Caco-2 (cell line): Measurements from ENCODE around the gene BCL6B. TPM values are rescaled to one million over a fixed set of nuclear protein-coding genes. Genes with fewer than 3 reads are reported as not detected.

ENCODE experiments used
- BruUV-seq: library from RNA; stranded (reverse); fragments of 400-500 nt; replicated peaks from 2 replicates; lab custom pipeline; 2021; lab: Mats Ljungman, UMichigan
- CTCF ChIA-PET: fragments of 300-600 bp; sonication (Branson Sonifier 250); formaldehyde crosslinking; loops from one replicate; lab custom pipeline; 2022; ENCODE audit warnings: antibody characterized with exemption; lab: Charles Lee
- POLR2A ChIA-PET: fragments of 300-600 bp; sonication (Branson Sonifier 250); formaldehyde crosslinking; loops from one replicate; lab custom pipeline; 2022; ENCODE audit warnings: antibody characterized with exemption; lab: Charles Lee
- DNase-seq, 2 experiments: peaks; one replicate each; pipeline versions ENCODE4 v3.0.0 to v3.0.0-alpha.2; 2020 to 2022
- H3K27me3 ChIP-seq: replicated peaks from 2 replicates; pipeline ENCODE4 v1.6.0; 2011; ENCODE audit warnings: low read length; ENCODE audit not compliant: control insufficient read depth, insufficient read depth
- H3K36me3 ChIP-seq: 2 replicates; pipeline ENCODE4 v1.5.1; 2011; ENCODE audit warnings: low read length; ENCODE audit not compliant: control insufficient read depth, insufficient read depth
- H3K4me1 ChIP-seq: fragments of 250-450 bp; sonication (Bioruptor Pico); 2 replicates; pipeline ENCODE4 v1.5.1; 2020; ENCODE audit warnings: mild to moderate bottlenecking
- H3K4me3 ChIP-seq: 2 replicates; pipeline ENCODE4 v1.5.1; 2011; ENCODE audit warnings: low read depth, mild to moderate bottlenecking, control low read depth, low read length
- H3K9me3 ChIP-seq: fragments of 250-450 bp; sonication (Bioruptor Pico); 2 replicates; pipeline ENCODE4 v1.5.1; 2020; ENCODE audit warnings: mild to moderate bottlenecking, moderate library complexity
- H3K27ac Mint-ChIP-seq: one replicate; pipeline ENCODE4 v1.8.0; 2022; ENCODE audit warnings: mixed read lengths; ENCODE audit not compliant: unreplicated experiment
- H3K27me3 Mint-ChIP-seq: one replicate; pipeline ENCODE4 v1.8.0; 2022; ENCODE audit warnings: mixed read lengths; ENCODE audit not compliant: insufficient read depth, unreplicated experiment
- H3K36me3 Mint-ChIP-seq: one replicate; pipeline ENCODE4 v1.8.0; 2022; ENCODE audit warnings: mild to moderate bottlenecking, mixed read lengths; ENCODE audit not compliant: insufficient read depth, unreplicated experiment
- H3K4me1 Mint-ChIP-seq: one replicate; pipeline ENCODE4 v1.8.0; 2022; ENCODE audit warnings: low read depth, mixed read lengths; ENCODE audit not compliant: unreplicated experiment
- H3K4me3 Mint-ChIP-seq: one replicate; pipeline ENCODE4 v1.8.0; 2022; ENCODE audit warnings: mild to moderate bottlenecking, moderate library complexity, mixed read lengths; ENCODE audit not compliant: unreplicated experiment
- H3K9me3 Mint-ChIP-seq: one replicate; pipeline ENCODE4 v1.8.0; 2022; ENCODE audit warnings: mixed read lengths; ENCODE audit not compliant: unreplicated experiment
- CTCF ChIP-seq, 2 experiments: fragments of 200-600 bp in 1 of 2; IDR thresholded peaks; 1 replicate in 1 of 2; 2 replicates in 1 of 2; pipeline versions ENCODE4 v1.5.1 to v1.8.0; 2011 to 2022; ENCODE audit warnings: antibody characterized with exemption in 1 of 2, control low read depth in 1 of 2, inconsistent platforms in 1 of 2, low read depth in 1 of 2, low read length in 1 of 2, mild to moderate bottlenecking in 1 of 2, moderate library complexity in 1 of 2; ENCODE audit not compliant: insufficient read depth in 1 of 2, severe bottlenecking in 1 of 2, unreplicated experiment in 1 of 2
- intact Hi-C: fragments of 100-400 bp; cut with micrococcal nuclease; formaldehyde crosslinking; loops from one replicate; pipeline ENCODE4 v1.10.0; 2022; ENCODE audit not compliant: unreplicated experiment
- total RNA-seq: library from RNA; stranded (reverse); gene quantifications from 2 replicates; pipeline ENCODE4 v1.2.3, GENCODE V29; 2022

BCL6B gene
- total RNA-seq, 1 experiment from 2014 or later, result not detected

- Histone ChIP-seq H3K27me3 (no peaks in the 10 kb centered on the region), H3K4me3 (no peak overlapping the region; the same call in 1 of the 2 replicates), H3K9me3 (no peaks in the 10 kb centered on the region), H3K4me1 (no peaks in the 10 kb centered on the region), H3K36me3 (no peaks in the 10 kb centered on the region)
- Mint-ChIP-seq H3K36me3 (peaks cover 5% of the 10 kb centered on the region), H3K4me1 (no peaks in the 10 kb centered on the region), H3K27ac (no peak overlapping the region), H3K4me3 (peak overlapping the region; percentile 29), H3K9me3 (no peaks in the 10 kb centered on the region), H3K27me3 (no peaks in the 10 kb centered on the region)
- CTCF ChIA-PET, result interaction anchor here (0.7 to 1.1 kb wide), 3 partner anchors 23 to 111 kb away, joined by 3 to 4 read pairs (median 3); no protein-coding TSS in a partner anchor
- DNase-seq, result peak in 1 of 2 experiments; percentile 64
- POLR2A ChIA-PET, result no interaction called here
- intact Hi-C loops, result no loop called here
- TF ChIP-seq CTCF (IDR thresholded peaks at IDR 0.05; ENCODE audit: insufficient read depth in 1 of 2, low read depth in 1 of 2, low read length in 1 of 2, severe bottlenecking in 1 of 2, unreplicated experiment in 1 of 2), result peak; percentile 44 to 67
- BruUV-seq, result no TSS peak
Measured at GRCh38 chr17:7021993-7022778, 664 bp upstream of the BCL6B start.

- no peaks in the 10 kb centered on the region for H3K4me1 ChIP-seq
- ChIA-PET CTCF (no interaction called here), POLR2A (no interaction called here)
- no peaks in the 10 kb centered on the region for H3K27me3 ChIP-seq
- Mint-ChIP-seq H3K4me3 (no peak overlapping the region), H3K27me3 (no peaks in the 10 kb centered on the region), H3K27ac (no peak overlapping the region), H3K9me3 (no peaks in the 10 kb centered on the region), H3K36me3 (peaks cover 5% of the 10 kb centered on the region), H3K4me1 (no peaks in the 10 kb centered on the region)
- no peak for TF ChIP-seq CTCF (IDR thresholded peaks at IDR 0.05; ENCODE audit: insufficient read depth in 1 of 2, low read depth in 1 of 2, low read length in 1 of 2, severe bottlenecking in 1 of 2, unreplicated experiment in 1 of 2)
- intact Hi-C loops, result no loop called here
- no TSS peak for BruUV-seq
- no peak for DNase-seq
- no peaks in the 10 kb centered on the region for H3K36me3 ChIP-seq
- no peaks in the 10 kb centered on the region for H3K9me3 ChIP-seq
- no peak overlapping the region for H3K4me3 ChIP-seq
Measured at GRCh38 chr17:7023576-7024401, 939 bp downstream of the BCL6B start.

GRCh38 chr17:7024402-7024785, 1.5 kb downstream of the BCL6B start:
- H3K27me3 Mint-ChIP-seq, result no peaks in the 10 kb centered on the region

More at GRCh38 chr17:7024402-7024785, 1.5 kb downstream of the BCL6B start:
- Histone ChIP-seq H3K4me1 (no peaks in the 10 kb centered on the region), H3K27me3 (no peaks in the 10 kb centered on the region), H3K36me3 (no peaks in the 10 kb centered on the region), H3K9me3 (no peaks in the 10 kb centered on the region), H3K4me3 (no peak overlapping the region)
- no peak for TF ChIP-seq CTCF (IDR thresholded peaks at IDR 0.05; ENCODE audit: insufficient read depth in 1 of 2, low read depth in 1 of 2, low read length in 1 of 2, severe bottlenecking in 1 of 2, unreplicated experiment in 1 of 2)
- Mint-ChIP-seq H3K4me1 (no peaks in the 10 kb centered on the region), H3K36me3 (peaks cover 5% of the 10 kb centered on the region), H3K27ac (no peak overlapping the region), H3K9me3 (no peaks in the 10 kb centered on the region), H3K4me3 (no peak overlapping the region)
- ChIA-PET POLR2A (no interaction called here), CTCF (no interaction called here)
- no TSS peak for BruUV-seq
- intact Hi-C loops, result no loop called here
- no peak for DNase-seq
